NOMO-1 treated with dmso at 0.1 percent for 144 hours (cell line): ENCODE results near the gene POM121.
"Not testable (repeated sequence)": the region's sequence is repeated elsewhere in the genome, so short reads cannot be mapped to it uniquely, and the experiment has no call there.

Experiments used
- DNase-seq: peaks from one replicate; lab custom pipeline; 2025; ENCODE audit not compliant: unreplicated experiment; lab: John Stamatoyannopoulos, UW

The POM121 gene

GRCh38 chr7:72949276-72949675 is 24.4 kb downstream of the POM121 start:
- DNase-seq = not testable (repeated sequence)

GRCh38 chr7:72949686-72950085 is 24.8 kb downstream of the POM121 start:
- DNase-seq = not testable (repeated sequence)

GRCh38 chr7:72950432-72950831 is 25.5 kb downstream of the POM121 start:
- not testable (repeated sequence) for DNase-seq

GRCh38 chr7:72953901-72954562 is 29.1 kb downstream of the POM121 start:
- DNase-seq = not testable (repeated sequence)

- not testable (repeated sequence) for DNase-seq
Observed at GRCh38 chr7:72954563-72955198, 29.8 kb downstream of the POM121 start.

GRCh38 chr7:72960029-72960428 is 35.1 kb downstream of the POM121 start:
- not testable (repeated sequence) for DNase-seq

GRCh38 chr7:72960626-72961345 is 35.9 kb downstream of the POM121 start:
- not testable (repeated sequence) for DNase-seq

- DNase-seq = not testable (repeated sequence)
Observed at GRCh38 chr7:72961346-72961650, 36.4 kb downstream of the POM121 start.

GRCh38 chr7:72963056-72963455 is 38.2 kb downstream of the POM121 start:
- not testable (repeated sequence) for DNase-seq

GRCh38 chr7:72965186-72965975 is 40.5 kb downstream of the POM121 start:
- not testable (repeated sequence) for DNase-seq

GRCh38 chr7:72966892-72967291 is 42.0 kb downstream of the POM121 start:
- DNase-seq = not testable (repeated sequence)

- not testable (repeated sequence) for DNase-seq
Observed at GRCh38 chr7:72968980-72969516, 44.2 kb downstream of the POM121 start, which contains the start of gene TRIM74. Gene TRIM74, minus strand, starts transcription at chr7:72969466. Its CDS starts 3,309 bp downstream, at chr7:72966157.

GRCh38 chr7:72969688-72970087 is 44.8 kb downstream of the POM121 start:
- DNase-seq = not testable (repeated sequence)

- not testable (repeated sequence) for DNase-seq
Observed at GRCh38 chr7:72971505-72971904, 46.6 kb downstream of the POM121 start.

- DNase-seq = not testable (repeated sequence)
Observed at GRCh38 chr7:72974781-72975180, 49.9 kb downstream of the POM121 start.

- not testable (repeated sequence) for DNase-seq
Observed at GRCh38 chr7:72975656-72976286, 50.9 kb downstream of the POM121 start.

- DNase-seq = not testable (repeated sequence)
Observed at GRCh38 chr7:72976434-72976833, 51.5 kb downstream of the POM121 start.

GRCh38 chr7:72980382-72980781 is 55.5 kb downstream of the POM121 start:
- DNase-seq = not testable (repeated sequence)

- DNase-seq = not testable (repeated sequence)
Observed at GRCh38 chr7:72982084-72982483, 57.2 kb downstream of the POM121 start.
